Left lobe of liver (tissue), 2 donors: ENCODE data around the gene AMPD2. TPM values are rescaled to one million over a fixed set of nuclear protein-coding genes. Genes with fewer than 3 reads are reported as not detected.

Experiments used
- ATAC-seq: fragments of 200-7000 bp; cut with Tn5 transposase; one replicate; pipeline ENCODE4 v1.9.1; 2020; ENCODE audit warnings: mild to moderate bottlenecking, moderate library complexity
- DNase-seq: peaks from one replicate; pipeline ENCODE4 v3.0.0-alpha.2; 2020; ENCODE audit warnings: low spot score
- total RNA-seq: library from RNA; stranded (reverse); gene quantifications from one replicate; pipeline ENCODE4 v1.2.1, GENCODE V29; 2021
- donor health status: DM: no; HTN: no; CAD: no; lungs with moderate emphysema.
- donor health status: DM: no; HTN: yes; CAD: no.

The AMPD2 gene
- total RNA-seq, 1 donor from 2014 or later = 56.1 TPM

GRCh38 chr1:109630081-109630897, 10.7 kb downstream of the AMPD2 start:
- ATAC-seq = peak; percentile 25
- DNase-seq = no peak

DNA sequence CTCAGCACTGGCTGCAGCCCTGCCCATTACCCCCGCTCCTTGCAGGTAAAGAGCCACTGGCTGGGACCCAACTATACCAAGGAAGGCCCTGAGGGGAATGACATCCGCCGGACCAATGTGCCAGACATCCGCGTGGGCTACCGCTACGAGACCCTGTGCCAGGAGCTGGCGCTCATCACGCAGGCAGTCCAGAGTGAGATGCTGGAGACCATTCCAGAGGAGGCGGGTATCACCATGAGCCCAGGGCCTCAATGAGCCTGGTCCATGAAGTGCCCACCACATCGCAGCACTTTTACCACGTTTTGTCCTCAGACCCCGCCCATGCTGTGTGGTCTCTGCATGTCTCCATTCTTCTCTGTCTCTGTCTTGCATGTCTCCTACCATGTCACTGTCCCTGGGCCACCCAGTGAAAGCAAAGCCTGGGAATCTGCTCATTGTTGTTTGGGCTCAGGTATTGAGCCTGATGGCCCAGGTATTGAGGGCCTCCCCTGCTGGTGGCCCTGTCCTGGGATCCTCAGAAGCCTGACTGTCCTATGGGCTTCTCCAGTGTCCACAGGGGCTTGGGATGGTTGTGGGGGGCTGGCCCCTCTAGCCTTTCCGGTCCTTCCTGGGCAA, 11.4 kb downstream of the AMPD2 start:
- DNase-seq (no peak), ATAC-seq (no peak)

DNA sequence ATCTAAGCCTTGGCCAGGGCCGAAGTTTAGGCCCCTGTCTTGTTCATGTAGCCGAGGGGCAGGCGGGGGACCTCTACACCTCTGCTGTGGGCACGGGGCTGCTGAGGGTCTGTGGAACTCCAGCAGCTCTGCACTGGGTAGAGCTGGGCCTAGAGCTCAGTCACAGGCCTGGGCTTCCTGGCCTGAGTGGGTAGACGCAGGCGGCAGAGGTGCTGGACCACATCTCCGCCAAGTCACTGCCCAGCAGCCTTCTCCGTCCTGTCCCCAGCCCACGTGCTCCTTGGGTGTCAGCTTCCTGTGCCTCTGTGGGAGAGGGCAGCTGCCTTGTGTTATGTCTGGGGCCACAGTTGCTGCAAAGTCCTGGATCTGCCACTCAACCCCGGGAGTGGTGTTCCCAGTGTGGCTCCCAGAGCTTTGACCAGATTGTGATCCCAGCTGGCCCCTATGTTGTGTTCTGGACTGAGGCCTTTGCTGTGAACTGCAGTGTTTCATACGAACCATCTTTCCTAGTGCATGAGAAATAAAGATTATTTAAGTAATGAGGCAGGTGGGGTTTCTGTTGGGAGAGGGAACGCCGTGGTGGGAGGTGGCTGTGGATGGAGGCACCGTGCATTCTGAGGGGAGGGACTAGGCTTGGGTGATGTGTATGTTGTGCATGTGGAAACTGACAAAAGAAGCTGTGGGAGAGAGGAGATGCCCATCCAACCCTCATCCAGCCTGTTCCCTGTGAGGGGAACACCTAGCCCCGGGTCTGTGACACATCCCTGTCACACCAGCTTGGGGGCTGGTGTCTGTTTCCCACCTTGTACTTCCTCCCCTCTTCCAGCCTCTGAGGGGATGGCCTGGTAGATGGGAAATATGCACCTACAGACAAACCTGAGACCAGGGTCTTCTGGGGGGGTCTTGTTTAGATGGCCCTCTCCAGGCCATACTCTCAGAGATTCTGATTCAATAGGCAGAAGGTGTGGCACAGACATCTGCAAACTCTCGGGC, 12.2 kb downstream of the AMPD2 start:
- no peak for ATAC-seq
- DNase-seq = no peak

DNA sequence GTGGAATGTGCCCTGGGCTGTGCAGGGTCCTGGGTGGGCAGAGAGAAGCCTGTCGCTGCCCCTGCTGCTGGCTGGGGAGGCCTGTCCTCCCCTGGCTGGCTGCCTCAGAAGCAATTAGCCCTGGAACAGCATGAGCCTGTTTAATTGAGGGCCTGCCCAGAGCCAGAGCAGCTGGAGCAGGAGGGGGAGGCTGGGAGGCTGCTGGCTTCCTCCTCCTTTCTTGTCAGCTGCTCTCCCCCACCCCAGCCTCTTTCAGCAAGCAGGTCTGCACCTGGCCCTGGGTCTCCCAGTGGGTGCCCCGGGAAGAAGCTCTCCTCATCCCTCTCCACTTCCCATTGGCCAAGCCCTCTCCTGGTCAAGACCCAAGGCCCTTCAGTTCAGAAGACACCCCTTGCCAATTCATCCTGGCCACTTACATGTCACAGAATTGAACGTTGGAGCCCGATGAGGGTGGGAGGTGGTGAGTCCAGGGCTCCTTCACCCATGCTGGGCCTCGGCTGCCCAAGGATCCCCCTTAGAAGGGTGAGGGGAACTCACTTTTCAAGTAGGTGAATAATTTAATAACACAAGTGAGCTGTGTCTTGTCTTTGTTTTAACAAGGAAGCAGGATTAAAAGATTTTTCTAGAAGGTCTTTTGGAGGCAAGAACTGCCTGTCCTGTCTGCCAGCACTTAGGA, 13.2 kb downstream of the AMPD2 start:
- ATAC-seq = no peak
- peak; percentile 39 for DNase-seq

DNA sequence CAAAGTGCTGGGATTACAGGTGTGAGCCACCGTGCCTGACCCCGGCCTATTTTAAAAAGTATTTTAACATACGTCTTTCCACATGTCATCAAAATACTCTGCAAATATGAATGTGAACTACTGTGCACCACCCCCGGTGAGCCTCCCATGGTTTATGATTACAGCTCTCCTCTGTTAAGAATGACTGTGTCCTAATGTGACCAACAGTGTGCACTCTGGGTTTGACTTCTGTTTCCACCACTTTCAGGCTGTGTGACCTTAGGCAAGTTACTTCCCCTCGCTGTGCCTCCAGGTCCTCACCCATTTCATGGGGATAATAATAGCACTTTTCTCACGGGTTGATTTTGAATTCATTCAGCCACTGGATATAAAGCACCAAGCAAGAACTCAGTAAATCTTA, 14.7 kb downstream of the AMPD2 start:
- ATAC-seq (no peak), DNase-seq (no peak)

DNA sequence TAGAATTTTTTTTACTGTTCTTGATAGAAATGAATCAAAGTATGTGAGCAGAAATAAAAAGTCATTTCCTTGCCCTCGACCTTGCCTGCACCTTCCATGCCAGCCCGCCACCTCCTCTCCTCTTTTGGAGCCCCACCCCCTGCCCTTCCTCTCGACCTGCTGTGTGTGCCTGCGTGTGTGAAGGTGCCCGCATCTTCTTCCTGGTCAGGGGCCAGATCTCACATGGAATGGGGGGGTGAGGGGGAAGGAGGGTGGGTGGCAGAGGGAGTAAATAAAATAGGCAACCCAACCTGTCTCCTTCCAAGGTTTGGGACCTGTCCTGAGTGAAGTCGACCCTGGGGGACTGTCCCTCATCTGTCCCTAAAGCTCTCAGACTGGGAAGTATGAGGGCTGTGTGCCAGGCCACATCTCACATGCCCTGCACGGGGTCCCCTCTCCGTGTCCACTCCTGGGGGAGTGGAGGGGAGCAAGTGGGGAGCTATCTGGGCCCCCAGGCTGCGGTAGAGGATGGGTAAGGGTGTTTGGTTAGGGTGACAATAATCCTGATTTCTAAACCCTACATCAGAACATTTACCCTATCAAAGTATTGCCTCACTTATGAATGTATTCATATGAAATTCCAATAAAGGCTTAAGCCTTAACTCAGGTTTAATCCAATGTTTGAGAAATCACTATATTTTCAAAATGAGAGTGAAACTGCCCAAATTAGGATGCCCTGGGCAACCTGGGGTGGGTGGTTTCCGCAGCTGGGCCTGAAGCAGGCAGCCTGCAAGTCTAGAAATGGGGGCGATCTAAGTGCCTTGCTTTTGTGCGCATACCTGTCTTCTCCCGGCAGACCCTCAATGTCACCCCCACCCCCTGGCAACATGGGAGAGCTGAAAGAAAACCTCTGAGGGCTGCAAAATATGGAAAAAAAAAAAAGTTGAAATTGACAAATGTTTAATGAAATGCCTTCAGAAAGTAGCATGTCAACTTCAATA, 15.4 kb downstream of the AMPD2 start:
- DNase-seq (peak; percentile 40), ATAC-seq (no peak)

DNA sequence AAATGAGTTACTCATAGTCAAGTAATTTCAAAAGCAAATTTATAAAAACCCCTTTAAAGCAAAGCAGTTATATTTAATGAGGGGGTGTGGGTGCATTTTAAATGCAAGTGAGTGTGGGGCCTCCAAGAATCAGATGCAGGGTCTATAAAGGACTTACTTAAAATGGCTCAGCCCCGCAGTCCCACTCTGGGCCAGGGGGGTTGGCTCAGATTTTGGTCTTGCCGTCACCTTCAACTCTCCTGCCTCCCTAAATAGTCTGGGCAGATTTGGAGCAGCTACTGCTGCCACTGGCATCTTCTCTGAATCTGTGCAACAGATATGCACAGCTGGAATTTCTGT, 16.2 kb downstream of the AMPD2 start:
- no peak for ATAC-seq

DNA sequence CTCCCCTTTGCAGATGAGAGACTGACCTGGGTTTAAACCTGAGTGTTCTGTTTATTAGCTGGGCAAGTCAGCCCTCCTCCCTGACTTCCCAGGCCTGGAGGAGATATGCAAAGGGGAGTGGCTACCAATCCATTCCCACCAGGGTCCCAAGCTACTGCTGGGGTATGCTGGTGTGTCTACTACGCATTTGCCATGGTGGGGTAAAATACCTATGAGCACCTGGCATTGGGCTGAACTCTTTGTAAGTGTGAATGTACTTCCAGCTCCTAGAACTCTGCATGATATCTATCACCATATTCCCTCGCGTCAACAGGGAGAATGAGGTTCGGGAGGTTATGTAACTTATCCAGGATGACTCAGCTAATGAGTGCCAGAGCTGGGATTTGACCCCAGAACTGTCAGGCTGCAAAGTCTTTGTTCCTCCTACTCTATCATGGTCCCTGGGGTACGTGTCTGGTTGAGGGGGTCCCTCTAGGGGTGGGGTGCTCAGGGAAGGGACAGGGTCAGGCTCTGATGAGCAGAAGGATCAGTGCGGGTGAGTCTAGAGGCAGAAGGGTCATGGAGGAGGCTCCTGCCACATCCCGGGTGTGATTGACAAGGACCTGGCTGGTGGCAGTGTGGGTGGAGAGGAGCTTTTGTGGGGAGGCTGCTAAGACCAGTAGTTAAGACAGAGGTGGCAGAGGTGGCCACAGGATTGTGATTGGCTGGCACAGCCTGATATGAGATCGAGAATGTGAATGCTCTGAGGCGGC, 16.7 kb downstream of the AMPD2 start:
- peak; percentile 60 for ATAC-seq
- DNase-seq = peak; percentile 42

More for the DNA sequence above, 16.2 kb downstream of the AMPD2 start:
- no peak for DNase-seq

- DNase-seq (peak; percentile 22), ATAC-seq (no peak)
These were observed 17.8 kb downstream of the AMPD2 start for GRCh38 chr1:109637446-109637845.

DNA sequence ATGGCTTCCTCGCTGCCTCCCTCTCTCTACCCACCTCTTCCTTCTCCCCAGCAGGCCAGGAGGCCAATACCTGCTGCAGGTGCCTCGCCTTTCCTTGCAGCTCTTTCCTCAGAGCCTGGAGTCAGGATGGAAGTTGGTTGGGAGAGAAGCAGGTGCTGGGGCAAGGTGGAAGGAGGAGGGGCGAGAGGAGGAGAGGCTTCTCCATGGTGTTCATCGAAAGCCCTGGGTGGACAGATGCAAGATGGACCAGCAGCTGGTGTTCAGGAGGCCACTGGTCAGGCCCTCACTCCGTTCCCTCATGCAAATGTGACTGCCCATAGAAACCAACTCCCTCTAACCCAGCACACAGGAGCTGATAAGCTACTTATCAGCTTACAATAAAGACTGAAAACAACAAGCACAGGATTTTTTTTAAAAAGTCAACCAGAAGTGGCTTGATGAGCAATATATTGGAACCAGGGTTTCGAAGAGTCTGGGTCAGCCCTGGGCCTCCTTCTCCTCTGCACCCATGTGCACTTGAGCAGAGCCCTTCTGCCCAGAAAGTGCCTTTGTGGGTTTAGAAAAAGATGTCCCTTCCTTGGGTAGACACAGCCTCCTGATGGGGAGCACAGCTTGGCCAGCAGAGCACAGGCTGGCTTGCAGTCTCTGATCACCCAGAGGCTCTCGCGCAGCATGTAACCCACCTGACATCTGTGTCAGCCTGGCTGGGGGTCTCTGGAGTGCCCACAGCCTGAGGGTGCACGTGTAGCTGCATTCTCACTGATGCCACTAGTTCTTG, 19.6 kb downstream of the AMPD2 start:
- ATAC-seq (no peak), DNase-seq (peak; percentile 33)

- DNase-seq (peak; percentile 33), ATAC-seq (no peak)
These were observed 20.2 kb downstream of the AMPD2 start for GRCh38 chr1:109639841-109640184.

DNA sequence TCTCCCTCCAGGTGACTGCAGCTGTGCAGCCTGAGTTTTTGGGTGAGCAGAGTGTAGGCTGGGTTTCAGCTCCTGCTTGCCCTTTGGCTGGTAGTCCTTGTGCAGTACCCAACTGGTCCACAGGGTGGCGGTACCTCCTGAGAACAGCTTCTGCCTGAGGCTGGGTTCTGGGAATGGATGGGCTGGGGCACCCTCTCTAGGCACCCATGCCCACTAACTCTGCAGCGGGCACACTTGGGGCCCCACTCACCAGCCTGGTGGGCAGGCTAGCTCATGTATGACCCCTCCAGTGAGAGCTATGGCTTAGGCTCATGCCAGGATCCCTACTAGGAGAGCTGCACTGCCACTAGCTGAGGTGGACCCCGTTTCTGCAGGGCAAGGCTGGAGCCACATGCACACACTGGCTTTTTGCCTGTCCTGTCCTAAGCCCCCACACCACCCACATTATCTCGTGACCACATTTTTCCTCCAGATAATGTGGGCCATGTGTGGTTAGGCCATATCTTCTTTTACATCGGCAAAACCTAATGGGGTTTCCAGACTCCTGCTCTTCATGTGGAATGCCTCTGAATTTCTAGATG, 20.7 kb downstream of the AMPD2 start:
- DNase-seq (peak; percentile 86), ATAC-seq (peak; percentile 85)

GRCh38 chr1:109641078-109641740, 21.6 kb downstream of the AMPD2 start:
- DNase-seq = no peak
- no peak for ATAC-seq

DNA sequence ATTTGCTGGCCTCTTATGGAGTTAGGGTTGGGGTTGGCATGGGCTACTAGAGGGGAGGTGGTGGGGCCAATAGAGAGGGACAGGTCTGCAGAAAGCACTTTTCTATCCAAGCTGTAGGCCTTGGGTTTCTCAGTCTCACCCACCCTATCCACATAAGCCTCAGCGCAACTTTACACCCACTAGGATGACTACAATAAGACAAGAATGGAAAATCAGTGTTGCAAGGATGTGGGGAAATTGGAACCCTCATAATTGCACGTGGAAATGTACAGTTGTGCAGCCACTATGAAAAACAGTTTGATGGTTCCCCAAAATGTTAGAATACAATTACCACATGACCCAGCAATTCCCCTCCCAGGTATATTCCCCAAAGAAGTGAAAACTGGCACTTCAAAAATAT, 22.2 kb downstream of the AMPD2 start:
- DNase-seq (no peak), ATAC-seq (no peak)

GRCh38 chr1:109642626-109643025, 23.0 kb downstream of the AMPD2 start:
- DNase-seq (no peak), ATAC-seq (no peak)

DNA sequence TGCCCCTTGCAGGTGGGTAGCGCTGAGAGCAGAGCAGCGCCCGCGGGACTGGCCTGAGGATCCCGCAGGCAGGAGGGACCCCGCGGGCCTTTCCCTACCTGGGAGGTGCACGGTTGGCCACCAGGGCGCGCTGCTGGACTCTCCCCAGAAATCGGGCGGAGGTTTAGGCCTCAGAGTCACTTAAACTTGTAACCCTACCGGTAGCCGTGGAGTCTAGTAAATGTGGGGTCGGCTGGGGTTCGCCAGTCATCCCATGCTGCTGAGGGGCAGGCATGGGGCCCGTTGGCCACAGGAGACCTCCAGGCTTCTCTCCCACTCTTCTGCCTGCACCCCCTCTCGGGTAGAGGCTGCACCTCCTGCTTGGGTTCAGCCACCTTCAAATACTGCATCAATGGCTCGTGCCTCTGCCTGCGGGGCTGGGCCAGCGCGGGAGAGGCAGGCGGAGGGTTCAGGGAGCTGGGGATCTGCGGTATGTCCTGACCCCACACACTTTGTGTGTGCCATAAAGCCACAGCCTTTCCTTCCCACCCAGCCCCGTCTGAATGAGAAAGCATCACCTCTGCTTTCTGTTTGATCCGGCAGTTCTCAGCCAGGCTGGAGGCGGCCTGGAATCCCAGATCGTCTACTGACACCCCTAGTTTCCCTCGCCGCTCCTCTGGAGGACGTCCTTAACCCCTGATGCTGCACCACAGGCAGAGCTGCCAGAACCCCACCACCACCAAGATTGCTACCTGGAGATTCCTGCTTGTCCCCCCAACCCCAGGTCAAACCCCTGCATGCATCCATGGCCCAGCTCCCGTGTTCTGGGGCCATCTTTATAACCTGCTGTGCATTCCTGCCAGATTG, 24.0 kb downstream of the AMPD2 start:
- DNase-seq (peak; percentile 81), ATAC-seq (peak; percentile 93)
